HG03095 (cell line): ENCODE results near the gene TRABD2A.
"Not testable (repeated sequence)": the region's sequence is repeated elsewhere in the genome, so short reads cannot be mapped to it uniquely, and the experiment has no call there.

Experiments used
- ATAC-seq: cut with Tn5 transposase; IDR thresholded peaks from one replicate; pipeline ENCODE4 v1.9.1; 2021; ENCODE audit warnings: moderate library complexity; ENCODE audit not compliant: unreplicated experiment

The TRABD2A gene

GRCh38 chr2:84880645-84881521 lies at the start of gene TRABD2A:
Gene TRABD2A, minus strand, starts transcription at chr2:84881084. Its CDS starts 45 bp downstream, at chr2:84881039.
- ATAC-seq: no peak

GRCh38 chr2:84927275-84927627 lies 46.4 kb upstream of the TRABD2A start:
- no peak for ATAC-seq

- ATAC-seq: peak; percentile 80
These were observed 45.0 kb upstream of the TRABD2A start for GRCh38 chr2:84925724-84926376.

GRCh38 chr2:84925336-84925723 lies 44.4 kb upstream of the TRABD2A start:
- ATAC-seq: peak; percentile 1

- ATAC-seq: no peak
These were observed 43.6 kb upstream of the TRABD2A start for GRCh38 chr2:84924173-84925106.

- no peak for ATAC-seq
These were observed 42.1 kb upstream of the TRABD2A start for GRCh38 chr2:84923009-84923408.

GRCh38 chr2:84919885-84920580 lies 39.1 kb upstream of the TRABD2A start:
- ATAC-seq: peak; percentile 47

GRCh38 chr2:84918430-84918829 lies 37.5 kb upstream of the TRABD2A start:
- ATAC-seq: no peak

- ATAC-seq: not testable (repeated sequence)
These were observed 36.9 kb upstream of the TRABD2A start for GRCh38 chr2:84917821-84918220.

- ATAC-seq: not testable (repeated sequence)
These were observed 34.8 kb upstream of the TRABD2A start for GRCh38 chr2:84915675-84916074.

- no peak for ATAC-seq
These were observed 33.5 kb upstream of the TRABD2A start for GRCh38 chr2:84914334-84914733.

GRCh38 chr2:84912984-84913383 lies 32.1 kb upstream of the TRABD2A start:
- ATAC-seq: no peak

GRCh38 chr2:84911135-84911678 lies 30.3 kb upstream of the TRABD2A start:
- no peak for ATAC-seq

- ATAC-seq: no peak
These were observed 28.2 kb upstream of the TRABD2A start for GRCh38 chr2:84908948-84909713.

- ATAC-seq: peak; percentile 41
These were observed 26.2 kb upstream of the TRABD2A start for GRCh38 chr2:84906900-84907714.

- ATAC-seq: peak; percentile 33
These were observed 25.4 kb upstream of the TRABD2A start for GRCh38 chr2:84906108-84906899.

- peak; percentile 55 for ATAC-seq
These were observed 24.6 kb upstream of the TRABD2A start, which contains the start of gene TMSB10 for GRCh38 chr2:84905181-84906107. Gene TMSB10, plus strand, starts transcription at chr2:84905656.
